Right lobe of liver (tissue), 4 donors: ENCODE measurements around the gene INSRR.

Source experiments
- POLR2A ChIP-seq: fragments of 450-650 bp; IDR thresholded peaks from one replicate; pipeline ENCODE4 v1.6.1; 2017; ENCODE audit warnings: antibody characterized with exemption, mild to moderate bottlenecking
- TF ChIP-seq, protein P1 (sequence below), 4 donors: fragments of 200-600 bp in 3 of 4; fragments of 450-650 bp in 1 of 4; IDR thresholded peaks; one replicate each; pipeline versions ENCODE4 v1.5.1 to v1.8.0; 2016 to 2022; ENCODE audit warnings: antibody characterized with exemption in 4 of 4, mild to moderate bottlenecking in 2 of 4
- donor health status: DM: no; HTN: no; CAD: no.
- donor health status: DM: no; HTN: no; CAD: no.
- donor health status: DM: no; HTN: yes; CAD: no.

DNA sequence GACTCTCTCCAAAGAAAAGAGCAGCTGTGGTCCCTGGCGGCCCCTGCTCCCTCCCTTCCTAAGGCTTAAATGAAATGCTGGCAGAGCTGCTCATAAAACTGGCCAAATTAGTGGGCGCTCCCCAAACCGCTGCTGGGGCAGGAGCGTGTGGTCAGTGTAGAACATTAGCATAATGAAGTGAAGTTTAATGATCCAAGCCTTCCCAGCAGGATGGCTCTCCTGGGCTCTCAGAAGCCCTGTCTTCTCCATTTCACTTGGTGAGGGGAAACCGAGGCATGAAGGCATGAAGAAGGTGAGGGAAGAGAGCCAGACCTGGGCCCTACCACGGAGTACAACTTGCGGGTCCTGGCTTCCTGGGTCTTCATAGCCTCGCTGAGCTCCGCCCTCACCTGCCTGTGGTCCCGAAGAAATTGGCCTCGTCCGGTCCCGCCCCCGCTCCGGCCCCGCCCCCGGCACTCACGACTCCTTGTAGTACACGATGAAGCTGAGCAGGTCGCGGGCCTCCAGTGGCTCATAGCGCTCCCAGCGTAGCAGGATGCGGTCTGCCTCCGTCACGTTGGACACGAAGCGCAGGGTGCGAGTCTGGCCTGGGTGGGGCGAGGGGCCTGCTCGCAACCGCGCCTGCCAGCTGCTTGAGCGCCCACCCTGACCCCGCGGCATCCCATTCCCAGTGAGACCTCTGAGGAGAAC is 10.3 kb downstream of the INSRR start:
- TF ChIP-seq, protein P1, sequence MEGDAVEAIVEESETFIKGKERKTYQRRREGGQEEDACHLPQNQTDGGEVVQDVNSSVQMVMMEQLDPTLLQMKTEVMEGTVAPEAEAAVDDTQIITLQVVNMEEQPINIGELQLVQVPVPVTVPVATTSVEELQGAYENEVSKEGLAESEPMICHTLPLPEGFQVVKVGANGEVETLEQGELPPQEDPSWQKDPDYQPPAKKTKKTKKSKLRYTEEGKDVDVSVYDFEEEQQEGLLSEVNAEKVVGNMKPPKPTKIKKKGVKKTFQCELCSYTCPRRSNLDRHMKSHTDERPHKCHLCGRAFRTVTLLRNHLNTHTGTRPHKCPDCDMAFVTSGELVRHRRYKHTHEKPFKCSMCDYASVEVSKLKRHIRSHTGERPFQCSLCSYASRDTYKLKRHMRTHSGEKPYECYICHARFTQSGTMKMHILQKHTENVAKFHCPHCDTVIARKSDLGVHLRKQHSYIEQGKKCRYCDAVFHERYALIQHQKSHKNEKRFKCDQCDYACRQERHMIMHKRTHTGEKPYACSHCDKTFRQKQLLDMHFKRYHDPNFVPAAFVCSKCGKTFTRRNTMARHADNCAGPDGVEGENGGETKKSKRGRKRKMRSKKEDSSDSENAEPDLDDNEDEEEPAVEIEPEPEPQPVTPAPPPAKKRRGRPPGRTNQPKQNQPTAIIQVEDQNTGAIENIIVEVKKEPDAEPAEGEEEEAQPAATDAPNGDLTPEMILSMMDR (IDR thresholded peaks at IDR 0.05) = no peak
- no peak for TF ChIP-seq POLR2A
